Neural progenitor cell (in vitro differentiated cells): ENCODE results near the gene EGFR.

Experiments
- EZH2 ChIP-seq: fragments of 200-600 bp; sonication (generic); IDR thresholded peaks from 2 replicates; pipeline ENCODE4 v1.6.1; 2017; ENCODE audit warnings: antibody characterized with exemption, mild to moderate bottlenecking, moderate library complexity
- EZH2phosphoT487 ChIP-seq: fragments of 200-600 bp; sonication (generic); IDR thresholded peaks from 2 replicates; pipeline ENCODE4 v1.6.1; 2017; ENCODE audit warnings: antibody characterized with exemption
- TF ChIP-seq, protein P1 (sequence below): fragments of 200-600 bp; sonication (generic); IDR thresholded peaks from 2 replicates; pipeline ENCODE4 v1.5.1; 2017; ENCODE audit warnings: antibody characterized with exemption, mild to moderate bottlenecking

DNA sequence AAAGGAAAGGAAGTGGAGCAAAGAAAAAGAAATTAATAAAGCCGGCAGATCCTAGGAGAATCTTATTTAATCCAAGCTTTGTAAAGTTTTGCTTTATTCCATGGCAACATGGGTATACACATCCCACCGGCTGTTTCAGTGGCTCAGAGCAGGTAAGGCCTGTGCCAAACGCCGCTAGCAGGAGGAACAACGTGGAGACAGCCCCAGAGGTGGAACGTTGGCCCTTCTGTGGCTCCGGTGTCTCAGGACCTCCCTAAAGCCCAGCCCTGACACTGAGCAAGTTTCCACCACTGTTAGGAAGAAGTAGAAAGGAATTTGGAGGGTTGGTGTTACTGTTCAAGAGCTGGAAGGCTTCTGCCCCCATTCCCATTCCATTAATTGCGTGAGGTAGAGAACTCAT is 52.0 kb downstream of the EGFR start:
- no peak for TF ChIP-seq EZH2phosphoT487
- TF ChIP-seq, protein P1, sequence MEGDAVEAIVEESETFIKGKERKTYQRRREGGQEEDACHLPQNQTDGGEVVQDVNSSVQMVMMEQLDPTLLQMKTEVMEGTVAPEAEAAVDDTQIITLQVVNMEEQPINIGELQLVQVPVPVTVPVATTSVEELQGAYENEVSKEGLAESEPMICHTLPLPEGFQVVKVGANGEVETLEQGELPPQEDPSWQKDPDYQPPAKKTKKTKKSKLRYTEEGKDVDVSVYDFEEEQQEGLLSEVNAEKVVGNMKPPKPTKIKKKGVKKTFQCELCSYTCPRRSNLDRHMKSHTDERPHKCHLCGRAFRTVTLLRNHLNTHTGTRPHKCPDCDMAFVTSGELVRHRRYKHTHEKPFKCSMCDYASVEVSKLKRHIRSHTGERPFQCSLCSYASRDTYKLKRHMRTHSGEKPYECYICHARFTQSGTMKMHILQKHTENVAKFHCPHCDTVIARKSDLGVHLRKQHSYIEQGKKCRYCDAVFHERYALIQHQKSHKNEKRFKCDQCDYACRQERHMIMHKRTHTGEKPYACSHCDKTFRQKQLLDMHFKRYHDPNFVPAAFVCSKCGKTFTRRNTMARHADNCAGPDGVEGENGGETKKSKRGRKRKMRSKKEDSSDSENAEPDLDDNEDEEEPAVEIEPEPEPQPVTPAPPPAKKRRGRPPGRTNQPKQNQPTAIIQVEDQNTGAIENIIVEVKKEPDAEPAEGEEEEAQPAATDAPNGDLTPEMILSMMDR: no peak
- no peak for TF ChIP-seq EZH2
